COLO668 (cell line): ENCODE data around the gene FAM163B.

Experiments used
- DNase-seq: peaks from one replicate; lab custom pipeline; 2025; ENCODE audit not compliant: unreplicated experiment; lab: John Stamatoyannopoulos, UW

The FAM163B gene

DNA sequence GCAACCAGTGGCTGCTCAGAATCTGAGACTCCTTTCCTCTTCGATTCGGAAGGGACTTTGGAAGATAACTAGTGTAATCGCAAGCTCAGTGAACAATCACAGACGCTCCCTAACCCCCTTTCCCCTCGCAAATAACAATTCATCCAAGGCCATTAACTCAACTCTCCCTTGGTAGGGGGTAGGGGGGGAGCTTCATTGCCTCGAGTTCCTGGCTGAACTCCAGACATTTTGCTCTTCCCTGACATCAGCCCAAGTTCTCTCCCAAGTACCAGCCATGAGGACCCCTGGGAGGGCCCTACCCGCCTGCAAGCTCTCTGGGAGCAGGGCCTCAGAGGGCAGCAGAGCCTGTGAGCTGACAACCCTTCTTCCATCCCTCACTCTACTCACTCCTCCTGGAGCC is 8.4 kb downstream of the FAM163B start:
- DNase-seq: no peak

DNA sequence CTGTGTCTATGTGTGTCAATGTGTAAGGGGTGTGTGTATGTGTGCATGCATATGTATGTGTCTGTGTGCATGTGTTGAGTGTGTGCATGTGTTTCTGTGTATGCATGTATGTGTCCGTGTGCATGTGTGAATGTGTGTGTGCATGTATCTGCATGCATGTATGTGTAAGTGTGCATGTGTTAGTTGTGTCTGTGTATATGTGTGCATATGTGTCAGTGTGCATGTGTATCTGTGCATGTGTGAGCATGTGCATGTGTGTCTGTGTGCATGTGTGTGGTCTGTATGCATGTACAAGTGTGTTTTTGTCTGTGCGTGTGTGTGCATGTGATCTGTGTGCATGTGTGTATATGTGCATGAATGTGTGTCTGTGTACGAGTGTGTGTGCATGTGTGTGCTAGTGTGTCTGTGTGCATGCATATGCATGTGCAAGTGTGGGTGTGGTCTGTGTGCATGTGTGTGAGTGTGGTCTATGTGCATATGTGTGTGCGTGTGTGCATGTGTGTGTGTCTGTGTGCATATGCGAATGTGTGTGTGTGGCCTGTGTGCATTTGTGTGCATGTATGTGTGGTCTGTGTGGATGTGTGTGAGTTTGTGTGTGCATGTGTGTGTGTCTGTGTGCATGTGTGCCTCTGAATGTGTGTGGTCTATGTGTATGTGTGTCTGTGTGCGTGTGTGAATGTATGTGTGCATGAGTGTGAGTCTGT is 9.6 kb downstream of the FAM163B start:
- no peak for DNase-seq

DNA sequence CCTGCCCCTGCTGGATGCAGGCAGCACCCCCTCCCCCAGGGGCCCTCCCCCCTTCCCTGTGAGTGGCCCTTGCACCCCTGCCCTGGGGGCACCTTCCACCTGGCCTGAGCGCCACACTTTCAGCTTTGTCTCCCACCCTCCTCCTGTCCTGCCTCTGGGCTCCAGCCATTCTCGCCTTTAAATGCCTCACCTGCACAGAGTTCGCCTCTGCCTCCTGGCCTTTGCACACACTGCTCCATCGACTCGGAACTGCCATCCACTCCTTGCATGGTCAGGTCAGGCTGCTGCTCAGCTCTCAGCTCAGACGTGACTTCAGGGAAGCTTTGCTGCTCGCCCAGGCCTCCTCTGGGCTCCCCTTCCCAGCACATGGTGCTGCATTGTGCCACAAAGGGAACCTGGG is 10.2 kb downstream of the FAM163B start:
- no peak for DNase-seq

GRCh38 chr9:133597316-133597957 is 11.8 kb downstream of the FAM163B start:
- peak; percentile 12 for DNase-seq

- no peak for DNase-seq
Observed at GRCh38 chr9:133595910-133596309, 13.3 kb downstream of the FAM163B start.

- no peak for DNase-seq
Observed at GRCh38 chr9:133594310-133594709, 14.9 kb downstream of the FAM163B start.

GRCh38 chr9:133593587-133594253 is 15.5 kb downstream of the FAM163B start:
- no peak for DNase-seq

DNA sequence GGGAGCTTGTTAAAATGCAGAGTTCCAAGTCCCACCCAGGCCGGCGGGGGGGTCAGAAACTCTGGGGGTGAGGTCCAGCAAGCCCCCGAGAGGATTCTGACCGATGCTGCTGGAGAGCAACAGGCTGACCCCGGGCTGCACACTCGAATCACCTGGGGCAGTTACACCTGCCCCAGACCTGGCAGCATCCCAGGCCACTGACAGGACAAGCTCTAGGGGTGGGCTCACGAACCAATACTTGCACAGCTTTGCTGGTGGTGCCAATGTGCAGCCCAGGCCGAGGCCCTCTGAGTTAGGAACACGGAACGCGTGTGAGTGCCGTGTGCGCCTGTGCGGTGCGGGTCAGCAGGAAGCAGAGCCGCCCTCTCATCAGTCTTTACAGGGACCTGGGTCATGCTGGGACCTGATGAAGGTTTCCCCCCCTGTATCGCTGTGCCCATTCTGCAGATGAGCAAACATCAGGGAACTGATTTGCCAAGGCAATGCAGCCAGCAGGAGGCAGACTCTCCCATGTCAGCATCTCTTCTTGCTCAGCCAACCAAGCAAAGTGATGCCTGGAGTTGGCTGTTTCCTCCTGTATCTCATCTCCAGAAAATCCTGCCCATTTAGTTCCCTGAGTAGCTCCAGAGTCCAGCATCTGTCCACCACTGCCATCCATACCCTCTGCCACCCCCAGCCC is 16.3 kb downstream of the FAM163B start:
- peak; percentile 16 for DNase-seq

- no peak for DNase-seq
Observed at GRCh38 chr9:133591985-133592384, 17.2 kb downstream of the FAM163B start.

GRCh38 chr9:133591116-133591910 is 17.9 kb downstream of the FAM163B start:
- peak; percentile 87 for DNase-seq

GRCh38 chr9:133590231-133590855 is 18.8 kb downstream of the FAM163B start:
- DNase-seq: no peak

- peak; percentile 12 for DNase-seq
Observed at GRCh38 chr9:133589454-133590227, 19.5 kb downstream of the FAM163B start.

- no peak for DNase-seq
Observed at GRCh38 chr9:133587466-133587865, 21.7 kb downstream of the FAM163B start.

GRCh38 chr9:133587051-133587450 is 22.1 kb downstream of the FAM163B start:
- DNase-seq: no peak

DNA sequence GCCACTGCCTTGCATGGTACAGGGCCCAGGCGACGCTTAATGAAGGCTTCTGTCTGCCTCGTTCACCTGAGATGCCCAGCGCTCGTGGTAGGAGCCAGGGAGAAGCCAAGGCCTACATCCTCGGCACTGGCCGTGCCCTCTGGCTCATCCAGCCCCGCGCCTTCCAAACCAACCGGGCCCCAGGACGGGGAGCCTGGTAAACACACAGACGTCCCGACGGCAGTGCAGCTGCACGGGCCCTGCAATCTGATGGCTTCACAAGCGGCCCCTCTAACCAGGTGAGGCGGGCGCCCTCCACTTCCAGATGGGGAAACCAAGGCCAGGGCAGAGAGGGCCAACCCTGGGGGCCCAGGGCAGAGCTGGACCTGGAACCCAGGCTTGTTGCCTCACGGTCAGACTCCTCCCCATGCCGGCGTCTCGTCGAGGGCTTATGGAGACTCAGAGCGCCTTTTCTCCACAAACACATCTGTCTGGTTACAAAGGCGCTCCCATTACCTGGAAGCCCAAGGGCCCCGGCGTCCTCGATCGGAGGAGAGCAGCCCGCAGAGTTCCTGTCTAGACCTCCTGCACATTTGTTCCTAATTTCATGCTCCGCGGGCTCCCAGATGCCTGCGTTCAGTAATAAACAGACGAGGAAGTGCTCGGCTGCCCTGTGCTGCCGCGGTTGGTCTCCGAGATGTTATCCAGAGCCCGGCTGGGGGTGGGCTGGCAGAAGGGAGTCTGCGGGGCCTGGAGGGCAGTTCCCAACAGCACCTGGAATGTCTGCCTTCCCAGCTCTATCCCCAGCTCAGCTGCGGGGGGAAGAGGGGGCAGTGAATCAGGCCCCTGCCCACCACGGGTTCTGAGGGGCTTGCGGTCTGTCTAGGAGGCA is 23.5 kb downstream of the FAM163B start:
- peak; percentile 72 for DNase-seq

- DNase-seq: peak; percentile 87
Observed at GRCh38 chr9:133584559-133585476, 24.4 kb downstream of the FAM163B start.

GRCh38 chr9:133584167-133584558 is 25.0 kb downstream of the FAM163B start:
- DNase-seq: no peak

- DNase-seq: peak; percentile 66
Observed at GRCh38 chr9:133583586-133583985, 25.6 kb downstream of the FAM163B start.
